Inflammatory macrophage treated with lipopolysaccharide for 4 hours (primary cell): ENCODE data around the gene ETFA.

Experiments
- DNase-seq: peaks from one replicate; pipeline ENCODE4 v3.0.0-alpha.2; 2020

The ETFA gene

DNA sequence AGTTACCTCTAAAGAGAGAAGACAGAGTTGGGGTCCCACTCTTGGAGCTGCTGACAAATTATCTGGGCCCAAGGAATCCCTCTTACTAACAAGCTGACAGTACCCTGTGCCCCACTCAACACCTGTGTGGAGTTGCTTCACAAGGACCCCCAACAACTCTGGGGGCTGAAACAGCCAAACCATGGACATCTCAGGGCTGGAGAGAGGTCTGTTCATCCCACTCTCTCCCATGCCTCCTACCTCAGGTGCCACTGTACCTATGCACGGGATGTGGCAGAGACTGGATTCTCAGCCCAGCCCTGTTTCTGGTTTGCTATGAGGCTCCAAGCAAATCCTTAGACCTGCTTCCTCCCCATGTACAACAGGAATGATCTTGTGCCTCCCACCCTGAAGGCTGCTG lies 101.7 kb downstream of the ETFA start:
- DNase-seq, result no peak

DNA sequence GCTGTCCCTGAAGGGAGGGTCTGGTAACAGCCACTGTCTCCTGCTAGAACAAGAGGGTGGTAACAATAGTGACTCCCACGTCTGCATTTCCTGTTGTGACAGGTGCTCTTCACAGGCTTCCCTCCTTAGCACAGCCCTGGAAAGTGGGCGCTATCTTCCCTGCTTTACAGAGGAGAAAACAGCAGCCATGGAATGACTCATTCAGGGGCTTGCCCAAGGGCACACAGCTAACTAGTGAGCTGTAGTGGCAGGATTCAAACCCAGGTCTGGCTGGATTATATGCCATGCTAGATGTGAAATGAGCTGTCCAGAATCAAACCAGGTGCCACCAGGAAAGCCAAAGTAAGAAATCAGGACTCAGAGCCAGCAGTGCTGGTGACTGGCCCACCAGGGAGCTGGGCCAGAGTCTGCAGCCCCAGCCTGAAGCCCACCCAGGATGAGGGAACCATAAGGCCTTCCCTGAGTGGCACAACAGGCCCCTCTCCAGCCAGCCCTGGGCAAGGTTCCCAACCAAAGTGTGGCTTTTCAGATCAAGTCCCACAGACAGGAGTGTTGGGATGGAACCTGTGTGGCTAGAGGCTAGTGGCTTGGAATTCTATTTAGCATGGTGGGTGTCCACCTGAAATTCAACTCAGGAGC lies 102.4 kb downstream of the ETFA start:
- DNase-seq, result no peak

- no peak for DNase-seq
Observed at GRCh38 chr15:76208084-76208785, 103.0 kb downstream of the ETFA start.

GRCh38 chr15:76206325-76206976 lies 104.8 kb downstream of the ETFA start:
- DNase-seq, result no peak

DNA sequence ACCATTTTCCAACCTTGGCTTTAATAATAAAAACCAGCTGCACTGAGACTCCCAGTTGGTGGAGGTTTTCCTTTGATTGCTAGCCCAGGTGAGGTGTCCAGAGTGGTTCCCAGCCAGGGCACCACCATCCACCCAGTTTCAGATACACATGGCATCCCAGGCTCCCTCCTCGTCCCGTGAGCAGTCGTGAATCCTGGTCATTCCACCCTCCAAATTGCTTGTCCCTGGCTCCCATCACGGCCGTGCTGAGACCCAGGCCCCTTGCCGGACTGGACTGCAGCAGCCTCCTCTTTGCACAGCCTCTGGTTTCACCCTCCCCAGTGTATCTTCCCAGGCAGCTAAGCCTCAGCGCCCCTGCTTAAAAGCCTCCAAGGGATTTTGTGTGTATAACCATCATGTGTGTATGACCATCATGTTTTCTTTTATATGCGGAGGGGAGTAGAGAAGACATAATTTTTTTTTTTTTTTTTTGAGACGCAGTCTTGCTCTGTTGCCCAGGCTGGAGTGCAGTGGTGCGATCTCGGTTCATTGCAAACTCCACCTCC lies 106.3 kb downstream of the ETFA start:
- DNase-seq, result no peak

DNA sequence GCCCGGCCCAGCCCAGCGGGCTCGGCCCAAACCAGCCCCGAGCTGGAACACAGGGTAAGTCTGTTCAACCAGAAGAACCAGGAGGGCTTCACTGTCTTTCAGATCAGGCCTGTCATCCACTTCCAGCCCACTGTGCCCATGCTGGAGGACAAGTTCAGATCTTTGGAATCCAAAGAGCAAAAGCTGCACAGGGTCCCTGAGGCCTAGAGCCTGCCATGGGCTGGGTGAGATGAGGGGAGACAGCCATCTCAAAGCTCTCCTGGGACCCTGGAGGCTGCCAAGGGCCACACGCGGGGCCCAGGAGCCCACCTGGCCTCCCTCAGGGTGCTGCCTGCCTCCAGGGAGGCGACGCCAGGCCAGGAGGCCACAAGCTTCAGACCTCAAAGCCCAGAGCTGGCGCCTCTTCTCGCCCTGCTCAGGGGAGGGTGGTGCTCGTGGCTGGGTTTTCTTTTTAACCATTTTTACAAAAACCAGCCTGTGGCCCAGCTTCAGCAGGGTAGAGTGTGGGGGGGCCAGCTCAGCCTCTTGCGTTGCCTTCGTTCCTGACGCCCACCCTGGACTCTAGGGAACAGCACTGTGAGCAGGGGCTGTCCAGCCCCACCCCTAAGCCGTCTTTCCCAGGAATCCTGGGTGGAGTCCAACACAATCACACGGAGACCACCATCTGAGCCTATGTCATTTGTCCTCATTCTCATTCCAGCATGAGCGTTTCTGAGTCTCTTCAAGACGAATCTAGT lies 107.0 kb downstream of the ETFA start:
- DNase-seq, result no peak

GRCh38 chr15:76203346-76204108 lies 107.7 kb downstream of the ETFA start:
- no peak for DNase-seq

- no peak for DNase-seq
Observed at GRCh38 chr15:76201536-76202255, 109.6 kb downstream of the ETFA start.

DNA sequence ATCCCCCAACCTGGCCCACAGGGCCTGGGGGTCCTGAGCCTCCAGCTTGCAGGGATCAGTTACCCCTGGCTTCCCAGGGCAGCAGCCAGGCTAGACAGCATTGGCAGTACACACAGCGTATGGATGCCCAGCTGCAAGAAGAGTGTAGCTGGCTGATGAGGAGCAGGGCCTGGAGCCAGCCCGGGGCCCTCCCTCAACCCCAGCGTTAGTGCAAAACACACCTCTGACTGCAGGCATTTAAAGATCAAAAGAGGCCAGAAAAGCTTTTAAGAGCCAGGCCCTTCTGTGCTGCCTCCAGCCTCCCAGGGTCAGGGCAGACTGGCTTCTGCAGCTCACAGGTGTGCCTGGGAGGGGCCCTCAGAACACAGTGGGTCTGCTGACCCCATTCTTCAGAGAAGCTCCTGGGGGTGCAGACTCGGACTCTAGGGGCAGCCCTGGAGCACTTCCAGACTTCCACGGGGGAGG lies 110.6 kb downstream of the ETFA start:
- no peak for DNase-seq

DNA sequence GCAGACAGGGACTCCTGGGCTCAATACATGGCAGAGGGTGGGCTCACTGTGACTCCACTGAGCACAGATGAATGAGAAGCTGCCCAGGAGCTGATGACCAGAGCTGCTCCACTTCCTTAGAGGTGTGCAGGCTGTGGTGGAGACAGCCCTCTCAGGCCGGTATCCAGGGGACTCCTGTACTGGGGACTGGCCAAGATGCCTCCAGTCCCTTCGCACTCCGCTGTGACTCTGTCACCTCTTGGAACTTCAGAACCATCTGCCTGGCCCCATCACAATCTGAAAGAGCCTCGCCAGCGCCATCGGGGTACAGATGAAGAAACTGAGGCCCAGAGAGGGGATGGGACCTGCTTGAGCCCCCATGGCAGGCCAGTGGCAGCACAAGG lies 111.2 kb downstream of the ETFA start:
- no peak for DNase-seq

DNA sequence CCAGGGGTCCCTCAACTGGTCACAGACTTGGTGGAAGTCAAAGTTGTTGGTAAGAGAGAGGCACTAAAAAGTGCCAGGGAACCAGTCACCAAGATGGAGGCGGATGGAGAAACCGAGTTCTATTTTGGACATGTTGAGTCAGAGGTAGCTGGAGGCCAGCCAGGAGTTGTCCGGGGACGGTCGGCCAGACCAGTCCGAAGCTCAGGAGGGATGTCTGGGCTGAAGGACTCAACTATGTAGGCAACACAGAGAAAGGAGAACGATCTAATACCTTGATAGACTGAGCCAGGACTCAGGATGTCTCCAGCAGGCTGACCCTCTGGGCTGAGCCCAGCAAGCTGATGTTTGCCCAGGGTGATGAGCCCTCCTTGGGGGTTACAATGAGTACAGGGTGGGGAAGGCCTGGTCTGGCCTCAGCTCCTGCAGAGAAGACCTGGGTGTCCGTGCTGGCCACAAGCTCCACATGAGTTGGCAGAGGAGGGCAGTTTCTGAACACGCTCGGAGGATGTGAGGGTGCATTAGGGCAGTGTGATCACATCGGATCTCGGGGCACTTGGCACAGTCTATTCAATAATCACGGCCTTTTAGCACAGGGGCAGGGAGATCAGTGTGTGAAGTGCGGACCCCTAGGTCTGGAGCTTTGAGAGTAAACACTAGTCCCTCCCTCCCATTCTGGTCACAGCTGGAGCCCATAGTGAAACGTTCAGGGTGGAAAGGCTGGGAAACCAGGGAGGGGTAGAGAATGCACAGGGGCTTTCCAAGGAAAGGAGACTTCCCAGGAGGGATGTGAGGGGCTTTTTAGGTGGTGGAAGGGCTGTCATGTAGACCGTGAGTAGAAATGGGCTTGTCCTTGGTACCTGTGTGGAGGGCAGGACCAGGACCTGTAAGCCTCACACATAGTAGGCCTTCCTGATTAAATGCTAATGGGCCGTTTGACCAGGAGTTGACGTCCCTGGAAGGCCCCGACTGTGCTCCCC lies 111.9 kb downstream of the ETFA start:
- no peak for DNase-seq

DNA sequence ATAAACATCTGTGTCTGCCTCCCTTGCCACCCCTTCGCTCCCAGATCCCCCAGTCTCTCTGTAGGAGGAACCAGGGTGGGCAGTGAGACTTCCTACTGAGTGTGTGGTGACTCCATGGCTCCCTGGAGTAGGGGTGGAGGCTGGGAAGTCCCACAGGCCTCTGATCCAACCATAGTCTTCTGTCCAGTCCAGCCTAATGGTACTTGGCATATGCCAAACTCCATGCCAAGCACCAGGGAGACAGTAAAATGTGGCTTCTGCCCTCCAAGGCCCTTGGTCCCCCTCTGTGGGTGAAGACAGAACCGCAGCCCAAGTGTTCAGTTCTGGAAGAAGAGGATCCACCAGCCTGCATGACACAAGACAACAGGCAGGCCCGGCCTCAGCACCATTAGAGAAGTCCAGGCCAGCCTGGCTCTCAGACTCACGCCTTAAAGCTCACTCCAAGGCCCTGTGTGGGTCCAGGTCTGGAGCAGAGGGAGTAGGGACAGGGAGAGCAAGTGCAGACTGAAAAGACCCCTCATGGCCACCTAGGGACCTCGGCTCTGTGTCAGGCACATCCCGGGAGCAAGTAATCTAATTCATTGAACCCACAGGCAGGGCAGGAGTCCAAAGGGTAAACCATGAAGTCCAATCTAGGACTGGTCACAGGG lies 112.7 kb downstream of the ETFA start:
- DNase-seq, result no peak

GRCh38 chr15:76197703-76198455 lies 113.4 kb downstream of the ETFA start:
- no peak for DNase-seq

DNA sequence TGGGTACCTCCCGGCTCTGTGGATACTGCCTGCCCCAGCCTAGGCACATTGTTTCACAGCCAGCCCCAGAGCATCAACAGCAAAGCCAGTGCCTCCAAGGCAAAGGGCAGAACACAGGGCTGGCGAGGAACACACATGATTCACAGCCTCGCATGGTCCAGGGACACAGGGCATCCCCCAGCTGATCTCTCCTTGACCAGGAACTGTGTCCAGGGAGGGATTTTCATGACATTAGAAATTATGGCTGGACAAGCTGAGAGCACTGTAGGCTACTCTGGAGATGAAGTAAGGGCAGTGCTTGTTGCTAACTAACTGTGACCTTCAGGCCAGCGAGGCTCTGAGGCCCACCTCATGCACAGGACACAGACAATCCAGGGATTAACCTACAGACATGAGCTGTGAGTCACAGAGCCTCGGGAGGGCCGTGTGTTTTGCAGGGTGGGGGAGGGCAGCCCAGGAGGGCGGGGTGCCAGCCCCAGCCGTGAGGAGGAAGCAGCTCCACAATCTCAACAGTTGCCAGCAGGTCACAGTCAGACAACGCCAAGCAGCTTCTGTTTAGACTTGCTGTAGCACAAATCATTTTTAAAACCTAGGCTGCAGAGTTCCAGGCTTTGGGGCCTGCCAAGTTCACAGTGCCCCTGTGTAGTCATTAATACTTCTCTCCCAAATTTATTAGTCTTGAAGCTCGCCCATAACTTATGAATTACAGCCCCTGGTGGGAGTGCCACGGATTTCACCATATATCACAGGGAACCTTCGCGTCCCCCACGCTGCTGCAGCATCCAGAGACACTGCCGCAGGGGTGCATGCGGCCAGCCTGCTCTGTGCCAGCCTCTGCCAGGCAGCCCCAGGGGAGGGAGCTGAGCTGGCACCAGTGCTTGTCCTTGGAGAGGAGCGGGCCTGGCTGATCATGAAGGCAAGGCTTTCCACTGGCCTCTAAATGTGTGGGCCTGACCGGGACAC lies 114.7 kb downstream of the ETFA start:
- DNase-seq, result peak; percentile 26

DNA sequence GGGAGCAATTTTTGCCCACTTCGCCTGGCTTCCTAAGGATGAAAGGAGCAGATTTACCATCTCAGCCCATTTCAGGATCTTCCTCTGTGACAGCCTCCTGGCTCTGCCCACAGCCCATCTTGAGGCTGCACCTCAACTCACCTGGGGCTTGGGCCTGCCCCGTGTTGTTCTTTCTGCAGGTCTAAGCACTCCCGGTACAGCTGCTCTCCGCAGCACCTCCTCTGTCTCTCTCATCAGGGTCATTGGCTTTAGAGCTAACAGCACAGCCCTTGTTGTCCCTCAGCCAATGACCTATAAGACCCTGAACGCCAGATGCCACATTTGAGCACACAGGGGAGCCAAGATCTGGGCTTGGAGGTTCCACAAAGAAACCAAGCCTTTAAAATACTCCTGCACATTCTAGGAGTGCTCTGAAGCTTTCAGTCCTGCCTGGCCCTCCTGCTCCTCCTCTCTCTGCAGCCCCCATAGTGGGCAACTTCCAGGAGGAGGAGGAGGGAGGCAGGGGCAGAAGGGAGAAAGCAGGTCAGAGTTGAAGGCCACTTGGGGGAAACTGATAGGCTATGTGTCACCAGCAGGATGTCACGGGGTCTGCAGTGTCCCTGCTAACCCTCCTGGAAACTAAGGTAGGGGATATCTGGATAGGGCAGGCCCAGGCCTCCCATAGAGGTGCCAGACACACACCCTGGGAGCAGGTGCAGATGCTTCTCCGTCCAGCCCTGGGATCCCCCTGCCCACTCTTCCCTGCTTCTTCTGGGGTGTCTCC lies 115.6 kb downstream of the ETFA start:
- DNase-seq, result no peak

DNA sequence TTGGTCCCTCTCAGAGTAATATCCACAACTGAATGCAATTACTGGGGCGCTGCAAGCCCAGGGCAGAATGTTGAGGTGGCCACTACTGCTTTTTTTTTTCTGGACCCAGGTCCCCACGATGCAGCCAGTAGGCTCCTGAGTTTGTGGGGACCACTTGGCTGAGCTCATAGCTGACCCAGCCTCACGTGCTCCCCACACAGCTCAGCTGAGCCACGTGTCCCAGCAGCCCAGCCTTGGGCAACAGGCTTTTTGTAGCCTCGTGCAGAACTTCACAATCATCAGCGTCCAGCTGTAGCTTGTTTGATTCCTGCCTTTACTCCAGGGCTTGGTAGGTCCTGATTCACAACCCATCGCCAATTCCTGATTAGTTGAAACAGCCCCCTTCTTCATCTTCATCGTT lies 117.3 kb downstream of the ETFA start:
- peak; percentile 6 for DNase-seq

GRCh38 chr15:76192715-76193114 lies 118.6 kb downstream of the ETFA start:
- no peak for DNase-seq
